ENCODE measurements around the gene ST6GAL1. TPM values are rescaled to one million over a fixed set of nuclear protein-coding genes. Genes with fewer than 3 reads are reported as not detected.
A peak's percentile ranks its signal among the peaks of the same experiment; 100 is the strongest.

The ST6GAL1 gene
- total RNA-seq, 1 donor from 2014 or later = 61.1 TPM

DNA sequence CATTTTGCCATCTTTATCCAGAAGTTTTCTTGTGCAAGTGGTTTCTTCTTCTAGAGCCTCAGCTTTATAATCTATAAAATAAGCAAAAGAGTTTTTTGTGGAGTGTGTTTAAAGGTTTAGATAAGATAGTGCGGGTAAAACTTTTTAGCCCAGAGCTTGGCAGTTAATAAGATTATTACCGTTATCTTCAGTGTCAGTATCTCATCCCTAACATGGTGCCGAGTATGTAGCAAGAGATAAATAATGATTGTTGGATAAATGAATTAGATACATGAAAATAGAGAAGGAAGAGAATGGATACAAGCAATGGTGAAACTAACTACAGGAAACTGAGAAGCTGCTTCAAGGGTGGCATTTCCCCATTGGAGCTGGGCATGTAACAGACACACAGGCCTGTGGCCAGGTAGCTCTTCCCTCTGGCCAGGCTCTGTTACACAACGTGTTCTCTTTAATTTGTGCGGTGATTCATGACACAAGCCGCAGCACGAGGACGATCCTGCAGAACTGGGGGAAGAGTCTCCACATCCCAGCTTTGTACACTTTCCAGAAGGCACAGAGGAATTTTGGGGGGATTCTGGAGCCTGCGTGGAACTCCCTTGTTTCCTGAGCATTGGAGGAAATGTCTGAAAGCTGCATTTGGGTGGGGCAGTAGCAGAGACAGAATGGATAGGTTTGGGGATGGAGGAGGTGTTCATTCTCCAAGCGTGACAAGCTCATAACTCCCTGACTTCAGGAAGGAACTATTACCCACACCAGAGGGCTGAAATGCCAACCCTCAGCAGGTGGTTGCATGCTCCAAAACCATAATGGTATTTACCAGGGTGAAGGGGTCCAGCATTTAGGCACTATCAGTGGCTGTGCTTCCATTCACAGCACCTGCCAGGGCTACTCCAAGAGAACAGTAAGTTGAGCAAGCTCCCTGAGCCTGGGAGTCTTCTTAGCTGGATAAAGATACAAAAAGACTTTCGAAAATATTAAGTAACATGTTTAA lies 14.2 kb upstream of the ST6GAL1 start:
- no peak for DNase-seq (ENCODE audit: low read depth in 2 of 2)

DNA sequence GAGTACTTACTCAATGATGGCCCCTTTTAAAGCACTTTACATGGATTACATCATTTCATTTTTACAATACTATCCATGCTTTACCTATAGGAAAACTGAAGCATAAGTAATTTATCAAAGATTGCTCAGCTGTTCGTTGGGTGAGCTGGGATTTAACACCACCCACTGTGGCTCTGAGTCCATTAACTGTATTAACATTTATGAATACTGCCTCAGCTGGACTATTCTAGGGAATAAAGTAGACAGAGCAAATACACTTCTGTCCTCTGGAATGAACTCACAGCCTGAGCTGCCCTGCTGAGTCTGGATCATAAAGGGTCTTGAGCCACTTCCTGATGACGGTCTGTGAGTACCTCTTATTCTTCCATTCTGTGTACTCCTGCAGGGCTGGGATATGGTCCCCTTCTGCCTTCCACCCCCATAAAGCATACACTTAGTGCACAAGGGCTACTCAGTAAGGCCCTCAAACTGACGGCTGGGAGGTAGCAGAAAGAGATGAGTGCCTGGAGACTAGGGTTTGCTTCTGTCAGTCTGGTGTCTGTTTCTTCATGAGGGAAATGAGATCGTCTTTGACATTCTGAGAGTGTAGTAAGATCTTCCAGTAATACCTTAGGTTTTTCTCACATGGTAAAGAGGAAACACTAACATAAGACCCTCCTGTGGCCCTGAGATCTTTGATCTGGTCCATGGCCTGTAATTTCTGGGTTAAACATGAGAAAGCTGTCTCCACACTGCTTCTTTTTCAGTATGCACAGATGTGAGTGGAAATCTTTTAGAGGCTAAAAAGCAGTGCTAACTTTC lies 12.6 kb upstream of the ST6GAL1 start:
- no peak for DNase-seq (ENCODE audit: low read depth in 2 of 2)

DNA sequence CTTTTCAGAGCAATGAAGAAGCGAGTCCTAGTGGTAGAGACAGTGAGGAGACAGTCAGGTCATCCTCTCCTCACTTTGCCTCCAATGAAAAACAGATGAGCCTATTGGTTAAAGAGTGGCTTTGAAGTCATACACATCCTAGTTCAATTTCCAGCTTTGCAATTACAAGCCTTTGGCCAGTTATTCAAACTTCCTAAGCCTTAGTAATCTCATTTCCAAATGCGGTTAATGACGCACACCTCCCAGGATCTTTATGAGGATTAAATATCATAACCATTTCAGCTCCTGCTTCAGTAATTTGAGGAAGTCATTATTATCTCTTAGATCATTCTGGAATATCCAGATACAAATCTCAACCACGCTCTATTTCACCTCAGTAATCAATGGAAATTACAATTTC lies 10.0 kb upstream of the ST6GAL1 start:
- DNase-seq (ENCODE audit: low read depth in 2 of 2) = peak in 1 of 2 donors; percentile 22

DNA sequence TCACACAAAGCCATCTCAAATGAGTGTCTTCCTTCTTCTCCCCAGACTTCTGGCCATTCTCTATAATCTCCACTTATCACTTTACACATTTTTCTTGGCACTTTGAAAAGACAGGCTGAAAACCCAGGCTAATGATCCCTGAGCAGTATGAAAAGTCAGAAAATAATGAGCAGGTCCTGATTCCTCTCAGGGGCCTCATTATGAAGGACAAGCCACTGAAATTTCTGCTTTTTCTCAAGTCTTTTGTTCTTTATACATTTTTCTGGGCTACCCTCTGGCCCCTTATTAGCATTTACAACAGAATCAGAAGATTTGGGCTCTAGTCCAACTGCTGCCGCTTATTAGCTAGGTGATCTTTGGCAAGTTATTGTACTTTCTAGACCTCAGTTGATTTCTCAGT lies 9.5 kb upstream of the ST6GAL1 start:
- DNase-seq (ENCODE audit: low read depth in 2 of 2) = no peak

DNA sequence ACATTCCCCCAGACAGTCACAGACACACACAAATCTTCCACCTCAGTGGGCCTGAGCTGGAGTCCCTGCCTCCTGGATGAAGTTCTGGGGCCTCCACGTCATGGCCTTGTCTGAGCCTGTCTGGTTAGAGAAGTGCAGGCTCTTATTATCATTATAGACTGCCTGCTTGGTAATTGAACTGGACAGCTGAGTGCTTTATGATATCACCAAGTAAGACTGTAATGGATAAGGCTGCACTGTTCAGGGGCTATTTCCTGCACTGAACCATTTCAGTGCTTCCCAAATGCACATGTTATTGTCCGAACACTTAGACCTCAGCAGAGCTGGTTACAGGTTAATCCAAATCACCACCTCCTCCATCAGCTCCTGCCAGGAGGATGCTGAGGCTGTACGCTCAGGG lies 8.7 kb upstream of the ST6GAL1 start:
- DNase-seq (ENCODE audit: low read depth in 2 of 2) = no peak

DNA sequence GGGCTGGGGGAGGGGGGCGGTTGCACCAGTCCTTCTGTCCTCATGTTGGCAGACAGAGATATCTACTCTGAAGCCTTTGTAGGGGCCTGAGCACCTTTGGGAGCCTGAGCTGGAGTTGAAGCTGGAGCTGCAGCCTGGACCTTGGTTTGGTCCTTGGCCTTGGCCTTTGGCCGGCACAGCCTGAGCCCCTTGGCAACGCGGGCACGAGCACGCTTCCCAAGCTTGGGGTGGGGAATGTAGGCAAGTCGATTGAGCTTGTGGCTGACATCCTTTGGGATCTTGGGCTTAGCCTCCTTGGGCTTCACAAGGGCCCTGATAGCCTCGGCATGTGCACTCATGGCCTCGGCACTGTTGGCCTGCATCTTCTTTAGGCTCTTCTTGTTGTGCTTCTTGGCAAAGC lies 8.1 kb upstream of the ST6GAL1 start:
- no peak for DNase-seq (ENCODE audit: low read depth in 2 of 2)

DNA sequence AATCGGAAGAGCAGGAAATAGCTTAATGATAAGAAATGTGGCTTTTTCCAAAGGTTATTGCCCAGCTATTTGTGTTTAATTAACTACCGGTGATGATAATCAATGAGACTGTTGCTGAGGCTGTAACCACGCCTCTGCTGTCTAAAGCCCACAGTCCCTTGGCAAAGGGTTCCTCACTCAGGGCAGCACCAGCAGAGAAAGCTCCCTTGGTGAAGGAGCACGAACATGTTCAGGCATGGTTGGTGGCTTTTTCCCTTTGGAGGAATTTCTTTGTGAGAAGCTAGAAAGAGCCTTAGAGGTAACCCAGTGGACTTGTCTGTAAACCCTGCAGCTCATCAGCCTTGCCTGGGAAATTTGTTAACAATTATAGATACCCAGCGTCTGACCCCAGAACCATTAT lies 7.5 kb upstream of the ST6GAL1 start:
- DNase-seq (ENCODE audit: low read depth in 2 of 2) = no peak

DNA sequence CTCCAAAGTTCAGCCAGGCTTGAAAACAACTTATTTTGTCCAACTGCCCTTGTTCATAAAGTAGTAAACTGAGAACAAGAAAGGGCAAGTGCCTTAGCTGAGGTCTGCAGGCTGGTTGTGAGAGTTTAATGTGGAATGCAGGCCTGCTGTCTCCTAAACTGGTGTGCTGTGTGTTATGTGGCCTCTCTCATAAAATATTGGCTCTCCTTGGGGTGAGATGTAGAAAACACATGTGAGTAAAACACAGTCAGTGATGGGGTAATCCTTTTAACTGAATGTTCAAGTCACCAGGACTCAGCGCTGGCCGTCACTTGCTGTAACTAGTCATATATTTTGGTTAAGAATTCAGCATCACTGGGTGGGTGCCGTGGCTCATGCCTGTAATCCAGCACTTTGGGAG lies 7.1 kb upstream of the ST6GAL1 start:
- DNase-seq (ENCODE audit: low read depth in 2 of 2) = no peak

DNA sequence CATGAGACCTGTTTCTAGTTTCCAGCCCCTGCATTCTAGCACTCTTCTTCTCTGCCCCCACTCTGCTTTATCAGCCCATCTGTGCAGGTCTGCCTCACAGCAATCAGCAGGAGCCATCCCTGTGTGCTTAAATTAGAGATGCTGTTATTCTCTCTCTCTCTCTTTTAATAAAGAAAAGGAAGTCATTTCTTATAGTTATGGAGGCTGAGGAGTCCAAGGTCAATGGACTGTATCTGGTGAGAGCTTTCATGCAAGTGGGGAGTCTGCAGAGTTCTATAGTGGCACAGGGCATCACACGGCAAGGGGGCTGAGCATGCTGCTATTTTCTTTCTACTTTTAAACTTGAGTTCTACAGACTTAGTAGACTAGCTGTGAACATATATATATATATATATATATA lies 4.5 kb upstream of the ST6GAL1 start:
- no peak for DNase-seq (ENCODE audit: low read depth in 2 of 2)

DNA sequence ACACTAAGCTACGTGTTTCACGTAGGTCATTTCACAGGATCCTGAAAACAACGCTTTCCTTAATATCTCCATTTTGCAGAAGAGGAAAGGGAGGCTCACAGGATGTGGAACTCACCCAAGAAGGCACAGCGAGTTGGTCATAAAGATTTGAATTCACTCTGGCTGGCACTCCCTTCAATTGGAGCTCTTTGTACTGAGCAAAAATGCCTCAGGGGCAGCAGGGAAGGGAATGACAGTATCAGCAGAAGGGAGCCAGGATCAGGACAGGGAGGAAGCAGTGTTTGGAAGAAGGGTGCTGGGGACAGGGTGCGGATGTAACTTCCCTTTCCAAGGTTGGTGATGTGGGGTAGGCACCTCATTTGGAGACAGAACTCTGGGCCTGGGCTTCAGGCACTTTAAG lies 1.1 kb upstream of the ST6GAL1 start:
- DNase-seq (ENCODE audit: low read depth in 2 of 2) = no peak

DNA sequence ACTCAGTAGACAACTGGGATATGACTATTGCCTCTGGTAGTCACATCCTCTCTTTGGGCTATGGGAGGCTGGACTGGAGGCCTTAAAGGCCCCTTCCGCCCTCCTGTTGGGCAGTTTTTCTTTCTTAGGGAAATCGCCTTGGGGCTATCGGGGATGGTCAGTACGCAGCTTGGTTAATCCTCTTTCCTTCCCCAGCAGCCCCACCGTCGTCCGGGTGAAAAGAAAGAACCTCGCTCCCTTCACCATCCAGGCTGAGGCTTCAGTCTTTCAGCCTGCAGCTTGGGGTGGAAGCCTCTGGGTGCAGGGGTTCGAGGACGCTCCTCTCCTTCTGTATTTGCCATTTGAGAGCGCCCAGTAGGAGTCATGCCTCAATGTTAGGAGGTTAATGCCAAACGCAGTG lies 641 bp upstream of the ST6GAL1 start:
- no peak for DNase-seq (ENCODE audit: low read depth in 2 of 2)

DNA sequence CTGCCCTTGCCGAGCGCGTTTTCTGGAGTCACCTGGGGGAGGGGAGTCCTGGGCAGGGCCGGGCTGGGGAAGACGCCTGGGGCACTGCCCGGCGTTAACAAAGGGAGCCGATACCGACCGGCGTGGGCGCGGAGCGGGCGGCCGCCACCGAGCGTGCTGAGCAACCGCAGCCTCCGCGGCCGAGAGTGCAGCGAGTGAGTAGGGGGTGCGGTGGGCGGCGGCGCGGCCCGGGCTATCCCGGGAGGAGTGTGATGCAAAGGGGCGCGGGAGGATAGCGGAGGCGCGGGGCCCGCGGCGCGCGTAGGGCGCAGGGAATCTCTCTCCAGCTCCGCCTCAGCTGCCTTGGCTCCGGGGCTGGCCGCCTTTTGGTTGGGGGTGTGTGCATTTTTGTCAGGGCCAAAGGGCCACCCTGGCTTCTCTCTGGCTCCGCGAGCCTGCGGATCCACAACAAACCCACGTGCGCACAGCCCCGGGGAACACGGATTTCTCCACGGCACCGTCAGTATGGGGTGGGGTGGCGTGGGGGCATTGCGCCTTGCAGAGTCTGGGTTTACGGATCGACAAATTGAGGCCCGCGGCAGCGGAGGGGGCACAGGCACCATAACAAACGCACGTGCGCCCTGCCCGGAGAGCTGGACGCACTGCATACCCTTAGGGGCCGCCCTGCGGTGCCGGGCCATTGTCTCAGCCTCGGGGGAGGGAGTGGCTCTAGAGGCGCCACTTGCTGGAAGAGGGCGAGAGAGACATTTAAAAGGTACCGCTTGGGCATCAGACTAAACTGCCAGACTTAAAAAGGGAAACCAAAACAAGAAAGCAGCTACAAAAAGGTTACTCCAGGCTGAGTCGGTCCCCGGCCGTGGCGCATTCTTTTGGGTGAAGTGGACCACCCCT lies 560 bp downstream of the ST6GAL1 start:
- peak; percentile 79 to 82 for DNase-seq (ENCODE audit: low read depth in 2 of 2)

DNA sequence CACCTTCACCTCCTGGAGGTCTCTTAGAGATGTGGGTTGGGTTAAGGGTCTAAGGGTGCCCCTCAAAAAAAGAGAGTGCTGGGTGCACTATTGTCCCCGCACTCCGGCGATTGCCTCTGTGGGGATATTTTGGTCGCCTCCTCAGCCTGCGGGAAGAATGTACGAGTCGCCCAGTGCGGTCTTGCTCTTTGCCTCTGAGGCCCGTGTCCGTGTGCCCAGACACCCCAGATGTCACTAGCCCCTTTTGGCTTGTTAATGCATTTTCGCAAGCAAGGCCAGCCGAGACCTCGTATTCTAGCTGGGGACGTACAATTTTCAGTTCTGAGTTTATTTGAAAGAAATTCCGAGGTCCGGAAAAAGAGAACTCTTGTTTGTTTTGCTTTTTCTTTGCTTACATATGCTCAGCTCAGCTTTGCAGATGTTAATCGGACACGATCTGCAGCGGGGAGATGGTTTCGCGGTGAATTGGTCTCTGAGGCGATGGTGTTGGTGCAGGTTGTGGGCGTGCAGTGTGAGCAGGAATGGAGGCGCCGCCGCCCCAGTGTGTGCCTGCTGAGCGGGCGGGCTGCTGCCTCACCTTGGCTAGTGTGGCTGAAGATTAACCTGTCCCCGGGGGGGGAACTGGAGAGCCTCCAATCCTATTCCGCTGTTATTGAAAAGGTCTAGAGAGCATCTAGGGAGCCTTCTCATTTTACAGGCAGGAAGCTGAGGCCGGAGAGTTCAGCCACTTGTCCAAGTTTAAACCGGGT lies 1.4 kb downstream of the ST6GAL1 start:
- peak; percentile 48 to 60 for DNase-seq (ENCODE audit: low read depth in 2 of 2)

DNA sequence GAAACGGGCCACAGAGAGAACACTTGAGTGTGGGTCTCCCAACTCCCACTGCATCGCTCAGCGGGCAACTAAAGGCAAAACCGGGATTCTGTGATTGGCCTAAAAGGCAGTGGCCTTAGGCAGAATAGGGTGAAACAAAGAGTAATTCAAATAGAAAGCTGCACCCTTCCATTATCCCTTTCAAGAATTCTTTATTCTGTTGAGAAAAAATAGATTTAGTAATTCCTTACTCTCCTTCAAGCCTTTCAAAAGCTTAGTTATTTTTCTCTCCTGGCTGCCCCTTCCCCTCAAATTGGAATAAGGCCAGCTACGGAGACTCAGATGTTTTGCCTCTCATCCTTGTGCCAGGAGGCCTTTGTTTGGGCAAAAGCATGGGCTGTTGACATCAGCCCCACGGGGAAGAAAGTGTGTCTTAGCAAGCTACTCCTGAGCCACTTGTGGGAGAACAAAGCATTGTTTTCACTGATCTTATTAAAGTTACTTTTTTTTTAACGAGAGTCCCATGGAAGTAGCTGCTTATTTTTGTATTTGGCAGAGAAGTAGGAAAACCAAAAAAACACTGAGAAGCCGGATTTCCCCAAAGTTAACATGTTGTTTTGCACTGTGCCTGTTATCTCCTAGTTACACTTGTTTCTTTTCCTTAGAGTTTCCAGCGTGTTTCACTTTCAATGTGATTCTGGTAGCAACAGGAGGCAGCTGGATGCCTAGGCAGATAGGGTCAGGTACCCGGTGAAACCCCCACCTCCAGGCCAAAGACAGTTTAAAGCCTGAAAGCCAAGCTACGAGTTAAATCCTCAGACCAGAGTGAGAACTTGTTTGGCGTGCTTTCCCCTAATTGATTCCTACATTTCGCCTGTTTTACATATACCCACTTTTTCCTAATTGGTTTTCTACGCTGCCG lies 2.2 kb downstream of the ST6GAL1 start:
- peak; percentile 89 to 95 for DNase-seq (ENCODE audit: low read depth in 2 of 2)

DNA sequence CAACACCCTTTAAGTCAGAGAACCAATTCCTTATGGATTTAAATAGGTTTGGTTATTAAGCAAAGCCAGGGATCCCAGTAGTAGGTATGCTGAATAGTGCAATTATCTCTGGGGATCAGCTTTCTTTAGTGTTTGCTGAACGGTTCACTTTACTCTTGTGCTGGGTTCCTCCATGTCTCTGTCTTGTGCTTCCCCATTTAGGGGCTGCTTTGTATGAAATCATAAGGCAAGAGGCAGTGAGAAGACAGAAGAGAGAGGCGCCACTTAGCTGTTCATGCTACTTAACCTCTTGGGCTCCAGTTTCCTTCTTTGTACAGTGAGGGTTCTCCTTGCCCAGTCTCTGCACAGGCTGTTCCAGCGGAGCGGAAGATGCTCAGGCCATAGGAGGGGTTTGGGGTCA lies 3.5 kb downstream of the ST6GAL1 start:
- DNase-seq (ENCODE audit: low read depth in 2 of 2) = no peak

DNA sequence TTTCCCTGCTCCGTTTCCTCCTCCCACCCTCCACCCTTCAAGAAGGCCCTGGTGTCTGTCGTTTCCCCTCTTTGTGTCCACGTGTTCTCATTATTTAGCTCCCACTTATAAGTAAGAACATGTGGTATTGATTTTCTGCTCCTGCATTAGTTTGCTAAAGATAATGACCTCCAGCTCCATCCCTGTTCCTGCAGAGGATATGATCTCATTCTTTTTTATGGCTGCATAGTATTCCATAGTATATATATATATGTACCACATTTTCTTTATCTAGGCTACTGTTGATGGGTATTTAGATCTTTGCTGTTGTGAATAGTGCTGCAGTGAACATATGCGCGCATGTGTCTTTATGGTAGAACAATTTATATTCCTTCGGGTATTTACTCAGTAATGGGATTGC lies 4.8 kb downstream of the ST6GAL1 start:
- DNase-seq (ENCODE audit: low read depth in 2 of 2) = no peak

DNA sequence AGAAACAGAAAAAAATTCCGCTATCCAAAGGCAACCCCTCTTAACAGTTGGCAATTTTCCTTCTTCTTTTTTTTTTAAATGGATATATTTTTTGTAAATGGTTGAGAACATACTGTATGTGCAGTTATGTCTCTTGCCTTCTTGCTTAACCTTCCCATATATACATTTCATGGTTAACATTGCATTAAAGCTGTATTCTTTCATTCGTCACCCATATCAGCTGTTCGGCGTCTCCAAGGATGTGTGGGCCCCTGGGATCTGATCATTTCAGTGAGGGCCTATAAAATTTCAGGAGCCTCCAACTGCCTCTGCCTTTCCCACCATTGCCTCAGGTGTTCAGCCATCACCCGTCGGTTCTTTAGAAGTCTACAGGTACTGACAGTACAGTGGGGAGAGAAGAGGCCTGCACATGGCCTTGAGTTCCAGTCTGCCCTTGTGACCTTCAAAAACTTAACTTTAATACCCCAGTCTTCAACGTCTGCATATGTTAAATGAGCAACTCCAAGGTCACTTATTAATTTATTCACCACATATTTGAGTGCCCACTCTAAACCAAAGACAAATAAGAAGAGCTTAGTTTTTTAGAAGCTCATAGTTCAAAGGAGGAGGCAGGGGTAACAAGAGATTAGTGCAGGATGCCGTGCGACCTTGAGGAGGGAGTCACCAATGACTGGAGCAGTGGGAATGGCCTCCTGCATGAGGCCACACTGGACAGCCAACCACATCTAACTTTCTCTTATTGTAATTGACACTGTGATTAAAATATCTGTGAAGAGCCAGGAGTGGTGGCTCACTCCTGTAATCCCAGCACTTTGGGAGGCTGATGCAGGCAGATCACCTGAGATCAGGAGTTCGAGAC lies 6.9 kb downstream of the ST6GAL1 start:
- no peak for DNase-seq (ENCODE audit: low read depth in 2 of 2)

DNA sequence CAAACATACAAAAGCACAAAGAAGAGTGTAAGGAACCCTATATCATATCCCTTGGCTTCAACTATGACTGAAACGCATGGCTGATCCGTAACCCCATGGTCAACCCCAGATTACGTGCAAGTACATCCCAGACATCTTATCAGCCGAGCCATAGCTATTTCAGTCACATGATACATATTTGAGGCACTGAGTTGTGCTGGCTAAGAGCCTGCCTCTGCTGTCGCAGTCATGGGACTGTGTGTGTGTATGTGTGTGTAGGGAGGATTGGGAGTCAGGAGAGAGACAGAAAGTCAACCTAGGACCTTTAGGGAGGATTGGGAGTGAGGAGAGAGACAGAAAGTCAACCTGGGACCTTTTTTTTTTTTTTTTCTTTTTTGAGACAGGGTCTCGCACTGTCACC lies 8.4 kb downstream of the ST6GAL1 start:
- no peak for DNase-seq (ENCODE audit: low read depth in 2 of 2)

DNA sequence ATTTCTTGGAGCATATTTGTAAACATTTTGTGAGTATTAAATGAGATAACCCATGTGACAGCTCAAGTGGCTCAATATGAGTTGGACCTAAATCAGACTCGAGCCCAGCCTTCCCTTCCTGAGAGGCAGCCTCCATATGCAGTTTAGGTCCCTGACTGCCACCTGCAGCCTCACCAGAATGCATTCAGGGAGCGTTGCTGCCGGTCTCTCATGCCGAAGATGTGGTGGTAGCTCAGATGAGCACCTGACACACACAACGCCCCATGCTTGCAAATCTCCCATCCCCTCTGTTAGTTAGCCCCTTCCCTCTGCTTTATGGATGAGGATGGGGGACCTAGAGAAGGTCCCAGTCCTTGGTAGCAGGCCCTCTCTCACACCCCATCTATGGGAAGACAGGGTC lies 9.2 kb downstream of the ST6GAL1 start:
- DNase-seq (ENCODE audit: low read depth in 2 of 2) = no peak
